GM10847 (cell line): ENCODE measurements around the gene TMEM59.

Experiments
- POLR2A ChIP-seq: IDR thresholded peaks from 2 replicates; pipeline ENCODE4 v1.6.1; 2011; ENCODE audit not compliant: insufficient read length; ENCODE audit errors: extremely low read depth

TMEM59 gene

DNA sequence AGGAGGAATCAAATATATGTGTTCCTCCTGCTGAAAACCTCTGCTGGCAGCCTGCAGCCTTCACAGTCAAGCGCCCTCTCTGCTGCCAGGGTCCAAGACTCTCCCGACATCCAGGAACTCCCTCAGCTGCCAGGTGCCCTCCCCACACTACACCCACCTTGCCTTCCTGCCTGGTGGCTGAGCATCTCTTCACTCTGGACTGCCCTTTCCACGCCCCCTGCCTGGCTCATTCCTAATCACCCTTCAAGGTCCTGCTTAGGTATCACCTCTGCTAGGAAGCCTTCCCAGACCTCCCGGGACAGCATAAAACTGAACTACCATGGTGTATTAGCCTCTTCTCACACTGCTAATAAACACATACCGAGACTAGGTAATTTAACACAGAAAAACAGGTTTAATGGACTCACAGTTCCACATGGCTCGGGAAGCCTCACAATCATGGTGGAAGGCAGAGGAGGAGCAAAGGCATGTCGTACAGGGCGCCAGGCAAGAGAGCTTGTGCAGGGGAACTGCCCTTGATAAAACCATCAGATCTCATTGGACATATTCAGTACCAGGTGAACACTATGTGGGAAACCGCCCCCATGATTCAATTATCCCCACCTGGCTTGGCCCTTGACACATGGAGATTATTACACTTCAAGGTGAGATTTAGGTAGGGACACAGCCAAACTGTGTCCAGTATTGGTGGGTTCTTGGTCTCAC lies 50.3 kb downstream of the TMEM59 start:
- no peak for TF ChIP-seq POLR2A

DNA sequence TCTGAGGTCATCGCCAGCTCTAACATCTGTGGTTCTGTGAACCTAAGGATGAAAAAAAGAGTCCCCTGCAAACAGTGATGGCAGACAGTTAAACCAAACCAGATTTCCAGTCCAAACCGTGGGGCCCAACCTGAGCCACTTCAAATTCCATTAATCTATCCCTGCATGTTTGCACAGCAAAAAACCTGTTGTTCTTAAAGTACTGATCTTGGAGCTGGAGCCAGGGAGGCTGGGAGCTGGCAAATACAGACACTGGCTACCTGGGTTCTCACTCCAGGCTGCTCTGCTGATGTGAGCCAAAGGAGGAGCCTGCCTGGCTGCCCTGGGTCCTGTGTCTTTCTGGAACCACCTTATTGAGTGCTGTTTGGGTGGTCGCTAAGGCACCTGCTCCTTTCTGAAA lies 51.4 kb downstream of the TMEM59 start:
- no peak for TF ChIP-seq POLR2A

DNA sequence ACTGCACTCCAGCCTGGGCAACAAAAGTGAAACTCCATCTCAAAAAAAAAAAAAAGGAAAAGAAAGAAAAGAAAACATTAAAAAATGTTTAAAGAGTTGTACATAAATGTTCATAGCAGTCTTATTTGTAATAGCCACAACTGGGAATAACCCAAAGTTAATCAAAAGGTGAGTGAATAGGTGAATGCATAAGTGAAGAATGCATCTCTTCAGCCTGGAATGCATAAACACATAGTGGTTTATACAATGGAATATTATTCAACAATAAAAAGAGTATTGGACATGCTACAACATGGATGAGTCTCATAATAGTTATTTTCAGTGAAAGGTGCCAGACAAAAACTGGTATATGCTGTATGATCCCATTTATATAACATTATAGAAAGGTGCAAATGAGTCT lies 53.1 kb downstream of the TMEM59 start:
- no peak for TF ChIP-seq POLR2A

DNA sequence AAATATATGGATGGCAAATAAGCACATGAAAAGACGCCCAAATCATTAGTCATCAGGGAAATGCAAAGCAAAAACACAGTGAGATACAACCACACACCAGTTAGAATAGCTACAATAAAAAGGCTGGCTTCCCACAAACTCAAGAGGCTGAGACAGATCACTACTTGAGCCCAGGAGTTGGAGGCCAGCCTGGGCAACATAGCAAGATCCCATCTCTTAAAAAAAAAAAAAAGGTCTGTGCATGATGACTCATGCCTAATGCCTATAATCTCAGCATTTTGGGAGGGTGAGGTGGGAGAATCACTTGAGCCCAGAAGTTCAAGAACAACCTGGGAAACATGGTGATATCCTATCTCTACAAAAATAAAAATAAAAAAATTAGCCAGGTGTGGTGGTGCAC lies 54.8 kb downstream of the TMEM59 start:
- no peak for TF ChIP-seq POLR2A

DNA sequence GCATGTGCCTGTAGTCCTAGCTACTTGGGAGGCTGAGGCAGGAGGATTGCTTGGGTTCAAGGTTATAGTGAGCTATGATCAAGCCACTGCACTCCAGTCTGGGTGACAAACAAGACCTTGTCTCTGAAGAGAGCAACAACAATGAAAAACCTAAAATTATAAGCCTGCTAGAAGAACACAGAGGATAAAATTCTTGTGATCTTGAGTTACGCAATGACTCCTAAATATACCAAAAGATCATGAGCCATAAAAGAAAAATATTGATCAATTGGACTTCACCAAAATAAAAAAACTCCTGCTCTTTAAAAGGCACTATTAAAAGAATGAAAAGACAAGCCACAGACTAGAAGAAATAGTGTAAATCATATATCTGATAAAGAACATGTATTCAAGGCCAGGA lies 57.3 kb downstream of the TMEM59 start:
- TF ChIP-seq POLR2A: no peak

DNA sequence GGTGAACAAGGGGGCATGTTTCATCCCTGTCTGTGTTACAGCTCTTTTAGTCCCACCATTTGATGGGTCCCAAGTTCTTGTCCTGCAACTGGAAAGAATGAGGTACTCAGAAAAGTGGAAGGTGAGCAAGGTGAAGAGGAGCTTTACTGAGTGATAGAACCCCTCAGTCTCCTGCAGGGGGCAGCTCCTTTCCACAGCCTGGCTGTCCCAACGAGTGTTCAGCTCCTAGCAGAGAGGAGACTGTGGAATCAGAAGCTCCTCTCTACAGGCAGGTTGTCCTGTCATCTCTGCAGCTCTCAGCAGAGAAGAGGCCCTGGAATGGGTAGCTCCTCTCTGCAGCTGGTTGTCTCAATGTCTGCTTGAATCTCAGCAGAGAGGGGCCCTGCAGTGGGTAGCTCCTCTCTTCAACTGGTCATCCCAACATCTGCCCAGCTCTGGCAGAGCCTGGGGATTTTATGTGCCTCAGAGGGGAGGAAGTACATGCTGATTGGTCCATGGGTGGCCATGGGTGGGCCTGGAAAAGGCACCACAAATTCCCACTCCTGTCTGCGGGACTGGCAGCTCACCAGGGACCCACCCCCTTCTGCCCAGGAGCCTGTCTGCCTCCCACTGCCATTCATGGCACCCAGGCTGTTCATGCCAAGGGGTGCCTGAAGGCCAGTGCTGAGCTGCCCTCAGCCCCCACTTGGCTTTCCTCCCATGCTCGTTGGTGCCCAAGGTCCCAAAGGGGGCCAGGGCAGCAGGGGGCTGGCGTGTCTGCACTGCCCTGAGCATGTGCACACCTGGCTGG lies 60.7 kb downstream of the TMEM59 start:
- no peak for TF ChIP-seq POLR2A

DNA sequence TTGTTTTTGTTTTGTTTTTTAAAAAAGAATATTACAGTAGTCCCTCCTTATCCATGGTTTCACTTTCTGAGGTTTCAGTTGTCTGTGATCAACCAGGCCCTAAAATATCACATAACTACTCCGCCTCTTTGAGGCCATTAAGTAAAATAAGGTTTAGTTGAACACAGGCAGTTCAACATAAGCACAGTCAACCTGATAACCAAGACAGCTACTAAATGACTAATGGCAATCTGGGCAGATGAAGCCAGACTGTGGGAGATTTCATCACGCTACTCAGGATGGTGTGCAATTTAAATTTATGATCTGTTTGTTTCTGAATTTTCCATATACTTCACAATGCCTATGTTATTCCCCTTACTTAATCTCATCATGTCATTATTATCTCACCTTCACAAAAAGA lies 65.1 kb downstream of the TMEM59 start:
- TF ChIP-seq POLR2A: no peak

DNA sequence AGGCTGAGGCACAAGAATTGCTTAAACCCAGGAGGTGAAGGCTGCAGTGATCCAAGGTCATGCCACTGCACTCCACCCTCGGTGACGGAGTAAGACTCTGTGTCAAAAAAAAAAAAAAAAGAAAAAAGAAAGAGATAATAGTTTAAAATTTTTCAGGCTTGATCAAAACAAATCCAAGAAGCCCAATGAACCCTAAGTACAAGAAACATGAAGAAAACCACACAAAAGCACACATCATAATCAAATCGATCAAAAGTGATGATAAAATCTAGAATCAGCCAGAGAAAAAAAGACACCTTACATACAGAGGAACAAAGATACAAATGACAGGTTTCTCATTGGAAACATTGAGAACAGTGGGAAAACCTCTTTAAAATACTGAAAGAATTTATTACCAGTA lies 66.5 kb downstream of the TMEM59 start:
- TF ChIP-seq POLR2A: no peak

DNA sequence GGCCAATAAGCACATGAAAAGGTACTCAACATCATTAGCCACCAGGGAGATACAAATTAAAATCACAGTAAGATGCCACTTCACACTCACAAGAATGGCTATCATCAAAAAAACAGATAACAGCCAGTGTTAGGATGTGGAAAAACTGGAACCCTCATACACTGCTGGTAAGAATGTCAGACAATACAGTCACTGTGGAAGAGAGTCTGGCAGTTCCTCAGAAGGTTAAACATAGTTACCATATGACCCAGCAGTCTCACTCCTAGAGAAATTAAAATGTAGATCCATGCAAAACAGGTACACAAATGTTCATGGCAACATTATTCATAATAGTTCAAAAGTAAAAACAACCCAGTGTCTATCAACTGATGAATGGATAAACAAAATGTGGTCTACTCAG lies 68.3 kb downstream of the TMEM59 start:
- TF ChIP-seq POLR2A: no peak

DNA sequence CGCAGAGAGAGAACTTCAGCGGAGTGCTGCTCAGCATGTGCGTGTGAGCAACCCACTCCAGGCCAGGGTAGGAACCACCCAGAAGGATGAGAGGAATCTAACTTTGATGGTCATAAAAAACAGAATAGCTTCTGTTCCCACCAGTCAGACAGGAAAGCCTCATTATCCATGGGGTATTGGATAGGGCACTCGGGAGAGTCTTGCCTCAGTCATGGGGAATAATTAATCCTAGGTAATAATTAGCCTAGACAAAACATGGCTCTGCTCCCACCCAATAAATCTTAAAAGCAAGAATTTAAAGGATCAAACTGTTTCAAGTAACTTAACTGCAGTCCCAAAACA lies 70.3 kb downstream of the TMEM59 start:
- no peak for TF ChIP-seq POLR2A

DNA sequence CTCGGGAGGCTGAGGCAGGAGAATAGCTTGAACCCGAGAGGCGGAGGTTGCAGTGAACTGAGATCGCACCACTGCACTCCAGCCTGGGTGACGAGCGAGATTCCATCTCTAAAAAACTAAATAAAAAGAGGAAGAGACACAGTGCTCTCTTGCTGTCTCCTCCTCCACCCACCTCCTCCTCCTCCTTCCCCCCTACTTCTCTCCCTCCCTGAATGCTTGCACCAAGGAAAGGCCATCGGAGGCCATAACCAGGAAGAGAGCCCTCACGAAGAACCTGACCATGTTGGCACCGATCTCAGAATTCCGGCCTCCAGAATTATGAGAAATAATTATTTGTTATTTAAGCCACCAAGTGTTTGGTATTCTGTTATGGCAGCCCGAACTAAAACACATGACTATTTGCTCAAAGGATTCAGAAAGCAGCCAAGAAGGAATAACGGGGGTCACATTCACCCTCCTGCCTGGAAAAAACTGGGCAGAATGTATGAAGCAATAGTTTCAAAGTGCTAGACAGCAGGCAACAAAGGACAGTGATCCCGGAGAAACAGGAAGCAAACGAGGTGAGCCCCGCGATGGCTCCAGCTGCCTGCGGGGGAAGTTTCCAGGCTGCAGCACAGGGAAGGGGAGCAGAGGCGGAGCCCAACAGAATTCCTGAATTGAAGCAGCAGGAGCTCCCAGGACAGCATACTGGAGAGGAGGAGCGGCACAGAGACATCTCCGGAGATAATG lies 70.8 kb downstream of the TMEM59 start:
- no peak for TF ChIP-seq POLR2A

DNA sequence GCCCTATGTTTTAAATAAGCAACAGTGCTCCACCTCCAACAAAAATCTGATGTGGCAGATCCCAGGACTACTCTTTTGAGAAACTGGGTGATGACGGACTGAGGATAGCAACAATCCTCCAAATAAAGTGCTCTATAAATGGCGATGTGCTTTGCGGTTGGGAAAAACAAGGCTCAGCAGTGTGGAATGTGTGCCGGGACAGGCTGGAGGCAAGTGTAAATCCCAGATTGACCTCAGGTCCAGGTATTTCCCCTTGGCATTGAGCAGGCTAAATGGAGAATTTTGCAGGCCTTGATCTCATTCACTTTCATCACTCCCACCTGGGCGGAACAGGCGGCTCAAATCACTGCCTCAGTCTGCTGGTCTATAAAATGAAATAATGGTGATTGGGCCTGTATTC lies 71.8 kb downstream of the TMEM59 start:
- TF ChIP-seq POLR2A: no peak

DNA sequence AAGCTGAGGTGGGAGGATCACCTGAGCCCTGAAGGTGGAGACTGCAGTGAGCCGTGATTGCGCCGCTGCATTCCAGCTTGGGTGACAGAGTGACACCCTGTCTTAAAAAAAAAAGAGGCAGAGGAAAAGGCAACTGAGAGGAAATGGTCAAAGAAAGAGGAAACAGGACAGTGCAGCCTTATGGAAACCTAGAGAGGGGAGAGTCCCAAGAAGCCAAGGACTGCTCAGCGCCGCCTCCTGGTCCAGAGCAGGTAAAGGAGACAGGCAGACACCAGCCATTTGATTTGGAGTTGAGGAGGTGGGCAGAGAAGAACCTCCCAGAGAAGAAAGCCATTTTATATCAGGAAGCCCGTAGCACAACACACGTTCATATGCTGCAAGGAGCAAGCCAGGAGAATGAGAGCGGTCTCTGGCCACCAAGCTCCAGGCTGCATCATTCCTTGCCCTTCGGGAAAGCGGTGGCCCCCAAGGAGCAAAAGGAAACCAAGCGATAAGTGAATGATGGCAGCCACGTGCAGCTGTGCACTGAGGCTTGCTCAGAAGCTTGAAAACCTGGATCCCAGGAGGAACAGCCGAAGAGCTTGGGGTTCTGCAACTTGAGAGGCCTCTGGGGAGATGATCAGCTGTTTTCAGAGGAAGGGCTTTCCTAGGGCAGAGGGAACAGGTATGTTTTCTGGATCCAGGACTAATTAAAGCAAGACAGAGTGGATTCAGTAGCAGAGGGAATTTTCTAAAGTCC lies 73.1 kb downstream of the TMEM59 start:
- TF ChIP-seq POLR2A: no peak
